HS-27A (cell line): Measurements from ENCODE around the gene CYTH3.
"Not testable (repeated sequence)": the region's sequence is repeated elsewhere in the genome, so short reads cannot be mapped to it uniquely, and the experiment has no call there.

ENCODE experiments used
- DNase-seq: peaks from one replicate; pipeline ENCODE4 v3.0.0-alpha.2; 2012; ENCODE audit warnings: low read depth, missing footprints

CYTH3 gene

GRCh38 chr7:6151527-6151926 is 120.9 kb downstream of the CYTH3 start:
- not testable (repeated sequence) for DNase-seq

GRCh38 chr7:6149996-6150395 is 122.4 kb downstream of the CYTH3 start:
- no peak for DNase-seq

- DNase-seq: no peak
These were observed 123.6 kb downstream of the CYTH3 start for GRCh38 chr7:6148724-6149360.

GRCh38 chr7:6147627-6148026 is 124.8 kb downstream of the CYTH3 start:
- no peak for DNase-seq

- DNase-seq: no peak
These were observed 125.8 kb downstream of the CYTH3 start for GRCh38 chr7:6146666-6147065.

GRCh38 chr7:6143997-6144396 is 128.4 kb downstream of the CYTH3 start:
- DNase-seq: no peak

- DNase-seq: no peak
These were observed 129.5 kb downstream of the CYTH3 start for GRCh38 chr7:6142871-6143380.

GRCh38 chr7:6139189-6139996 is 133.0 kb downstream of the CYTH3 start:
- no peak for DNase-seq

GRCh38 chr7:6136475-6136874 is 135.9 kb downstream of the CYTH3 start:
- DNase-seq: no peak

- DNase-seq: no peak
These were observed 139.2 kb downstream of the CYTH3 start for GRCh38 chr7:6133249-6133648.

GRCh38 chr7:6130007-6130587 is 142.3 kb downstream of the CYTH3 start:
- no peak for DNase-seq

- no peak for DNase-seq
These were observed 144.2 kb downstream of the CYTH3 start for GRCh38 chr7:6128205-6128604.

GRCh38 chr7:6127110-6127490 is 145.3 kb downstream of the CYTH3 start:
- no peak for DNase-seq

- no peak for DNase-seq
These were observed 148.6 kb downstream of the CYTH3 start for GRCh38 chr7:6123843-6124242.

- no peak for DNase-seq
These were observed 151.3 kb downstream of the CYTH3 start for GRCh38 chr7:6121141-6121540.

GRCh38 chr7:6117533-6117932 is 154.9 kb downstream of the CYTH3 start:
- no peak for DNase-seq

GRCh38 chr7:6116211-6116610 is 156.2 kb downstream of the CYTH3 start:
- no peak for DNase-seq
